ENCODE data around the gene DIP2A.

- TF ChIP-seq, protein P1, sequence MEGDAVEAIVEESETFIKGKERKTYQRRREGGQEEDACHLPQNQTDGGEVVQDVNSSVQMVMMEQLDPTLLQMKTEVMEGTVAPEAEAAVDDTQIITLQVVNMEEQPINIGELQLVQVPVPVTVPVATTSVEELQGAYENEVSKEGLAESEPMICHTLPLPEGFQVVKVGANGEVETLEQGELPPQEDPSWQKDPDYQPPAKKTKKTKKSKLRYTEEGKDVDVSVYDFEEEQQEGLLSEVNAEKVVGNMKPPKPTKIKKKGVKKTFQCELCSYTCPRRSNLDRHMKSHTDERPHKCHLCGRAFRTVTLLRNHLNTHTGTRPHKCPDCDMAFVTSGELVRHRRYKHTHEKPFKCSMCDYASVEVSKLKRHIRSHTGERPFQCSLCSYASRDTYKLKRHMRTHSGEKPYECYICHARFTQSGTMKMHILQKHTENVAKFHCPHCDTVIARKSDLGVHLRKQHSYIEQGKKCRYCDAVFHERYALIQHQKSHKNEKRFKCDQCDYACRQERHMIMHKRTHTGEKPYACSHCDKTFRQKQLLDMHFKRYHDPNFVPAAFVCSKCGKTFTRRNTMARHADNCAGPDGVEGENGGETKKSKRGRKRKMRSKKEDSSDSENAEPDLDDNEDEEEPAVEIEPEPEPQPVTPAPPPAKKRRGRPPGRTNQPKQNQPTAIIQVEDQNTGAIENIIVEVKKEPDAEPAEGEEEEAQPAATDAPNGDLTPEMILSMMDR (conservative IDR thresholded peaks at IDR 0.05) = no peak
- TF ChIP-seq ZFX (IDR thresholded peaks at IDR 0.05) = no peak
These were observed 80.4 kb downstream of the DIP2A start for GRCh38 chr21:46538851-46539666.

All from C4-2B (cell line).